SK-N-SH (cell line): ENCODE data around the gene FADD. TPM values are rescaled to one million over a fixed set of nuclear protein-coding genes. Genes with fewer than 3 reads are reported as not detected.

Source experiments
- CTCF ChIA-PET: fragments of 300-600, 350-600 bp; formaldehyde crosslinking; extraction: SDS; loops from one replicate; lab custom pipeline; 2021; lab: Yijun Ruan, JAX
- POLR2A ChIA-PET: fragments of 350-600 bp; sonication (Branson Sonifier 250); formaldehyde crosslinking; extraction: SDS; loops from one replicate; lab custom pipeline; 2020; ENCODE audit warnings: antibody characterized with exemption, inconsistent platforms; lab: Yijun Ruan, JAX
- DNase-seq: peaks from one replicate; pipeline ENCODE4 v3.0.0; 2012
- H2AFZ ChIP-seq: fragments of 200-600 bp; sonication (generic); 2 replicates; pipeline ENCODE4 v1.8.1; 2016; ENCODE audit warnings: antibody characterized with exemption, mild to moderate bottlenecking, low read depth
- H3F3A ChIP-seq: fragments of 200-600 bp; sonication (generic); replicated peaks from 2 replicates; pipeline ENCODE3; 2016; ENCODE audit warnings: antibody characterized with exemption, mild to moderate bottlenecking; ENCODE audit not compliant: insufficient read depth
- H3K27ac ChIP-seq, 2 experiments: fragments of 200-500 bp in 1 of 2; fragments of 200-600 bp in 1 of 2; sonication (Bioruptor generic) in 1 of 2; sonication (generic), shearing (Covaris generic) in 1 of 2; 2 replicates each; pipeline versions ENCODE4 v1.5.1 to v1.6.1; 2014 to 2016; ENCODE audit warnings: low read depth in 2 of 2, inconsistent platforms in 1 of 2, low read length in 1 of 2, mild to moderate bottlenecking in 1 of 2, mixed read lengths in 1 of 2
- H3K27me3 ChIP-seq: fragments of 200-600 bp; sonication (generic), shearing (Covaris generic); 2 replicates; pipeline ENCODE4 v1.6.1; 2016; ENCODE audit warnings: mixed run types; ENCODE audit not compliant: insufficient read depth
- H3K36me3 ChIP-seq, 2 experiments: fragments of 200-500 bp in 1 of 2; fragments of 200-600 bp in 1 of 2; sonication (Bioruptor generic) in 1 of 2; sonication (generic) in 1 of 2; replicated peaks in 1 of 2; 2 replicates each; pipeline versions ENCODE3 to v1.5.1; 2014 to 2016; ENCODE audit warnings: low read length in 1 of 2, mild to moderate bottlenecking in 1 of 2; ENCODE audit not compliant: insufficient read depth in 2 of 2, control insufficient read depth in 1 of 2
- H3K4me1 ChIP-seq, 2 experiments: fragments of 200-500 bp in 1 of 2; fragments of 200-600 bp in 1 of 2; sonication (Bioruptor generic) in 1 of 2; sonication (generic), shearing (Covaris generic) in 1 of 2; 2 replicates each; pipeline versions ENCODE4 v1.5.1 to v1.6.1; 2014 to 2016; ENCODE audit warnings: low read depth in 1 of 2, low read length in 1 of 2, mixed run types in 1 of 2; ENCODE audit not compliant: insufficient read depth in 2 of 2, control insufficient read depth in 1 of 2
- H3K4me2 ChIP-seq: fragments of 200-600 bp; sonication (generic), shearing (Covaris generic); 2 replicates; pipeline ENCODE4 v1.6.1; 2017; ENCODE audit warnings: mixed run types
- H3K4me3 ChIP-seq, 2 experiments: fragments of 200-500 bp in 1 of 2; fragments of 200-600 bp in 1 of 2; sonication (Bioruptor generic) in 1 of 2; sonication (generic), shearing (Covaris generic) in 1 of 2; 2 replicates each; pipeline versions ENCODE4 v1.5.1 to v1.8.1; 2014 to 2016; ENCODE audit warnings: low read depth in 2 of 2, inconsistent platforms in 1 of 2, low read length in 1 of 2, mild to moderate bottlenecking in 1 of 2, mixed read lengths in 1 of 2, moderate library complexity in 1 of 2
- H3K79me2 ChIP-seq: fragments of 200-600 bp; sonication (generic); 2 replicates; pipeline ENCODE4 v1.8.1; 2017; ENCODE audit warnings: mild to moderate bottlenecking; ENCODE audit not compliant: insufficient read depth
- H3K9ac ChIP-seq: fragments of 200-600 bp; sonication (generic); 2 replicates; pipeline ENCODE4 v1.6.1; 2017; ENCODE audit warnings: mixed run types
- H3K9me2 ChIP-seq: fragments of 200-600 bp; sonication (generic); 2 replicates; pipeline ENCODE4 v1.6.1; 2017; ENCODE audit warnings: mixed run types
- H3K9me3 ChIP-seq: fragments of 200-600 bp; sonication (generic); 2 replicates; pipeline ENCODE4 v1.6.1; 2017; ENCODE audit warnings: mixed run types, mild to moderate bottlenecking, moderate library complexity
- H4K20me1 ChIP-seq: fragments of 200-600 bp; sonication (generic); 2 replicates; pipeline ENCODE4 v1.6.1; 2017; ENCODE audit warnings: mild to moderate bottlenecking, mixed run types; ENCODE audit not compliant: insufficient read depth
- EZH2phosphoT487 ChIP-seq: fragments of 200-600 bp; sonication (generic); IDR thresholded peaks from 2 replicates; pipeline ENCODE4 v1.6.1; 2017; ENCODE audit warnings: low read depth, mixed run types, mild to moderate bottlenecking, antibody characterized with exemption, moderate library complexity, borderline replicate concordance
- FOSL2 ChIP-seq: IDR thresholded peaks from 2 replicates; pipeline ENCODE4 v1.4.0; 2012; ENCODE audit warnings: low read depth, mild to moderate bottlenecking, moderate library complexity, borderline replicate concordance
- FOXJ3 ChIP-seq: sonication (generic); formaldehyde crosslinking; IDR thresholded peaks from 2 replicates; pipeline ENCODE4 v1.5.1; 2020; ENCODE audit warnings: mild to moderate bottlenecking, missing genetic modification reagents
- GABPA ChIP-seq: IDR thresholded peaks from 2 replicates; pipeline ENCODE4 v1.4.0; 2012; ENCODE audit warnings: low read depth, mild to moderate bottlenecking
- GATA2 ChIP-seq: sonication (generic); formaldehyde crosslinking; IDR thresholded peaks from 2 replicates; pipeline ENCODE4 v1.5.0; 2020; ENCODE audit warnings: mild to moderate bottlenecking, missing genetic modification reagents
- IRF3 ChIP-seq: fragments of 150-350 bp; IDR thresholded peaks from 2 replicates; pipeline ENCODE4 v1.6.1; 2016; ENCODE audit warnings: mild to moderate bottlenecking, low read depth, low read length
- JUND ChIP-seq: IDR thresholded peaks from 2 replicates; pipeline ENCODE4 v1.4.0; 2012
- NFIC ChIP-seq: IDR thresholded peaks from 2 replicates; pipeline ENCODE4 v1.4.0; 2012; ENCODE audit warnings: borderline replicate concordance
- POLR2AphosphoS5 ChIP-seq: IDR thresholded peaks from 2 replicates; pipeline ENCODE4 v1.6.1; 2012; ENCODE audit warnings: low read depth, low read length
- RCOR1 ChIP-seq: fragments of 150-350 bp; IDR thresholded peaks from 2 replicates; pipeline ENCODE4 v1.6.1; 2017; ENCODE audit warnings: antibody characterized with exemption, low read length
- REST ChIP-seq: IDR thresholded peaks from 2 replicates; pipeline ENCODE4 v1.6.1; 2012; ENCODE audit warnings: mild to moderate bottlenecking, low read depth, low read length, moderate library complexity
- SMC3 ChIP-seq: IDR thresholded peaks from 2 replicates; pipeline ENCODE4 v1.6.1; 2012; ENCODE audit warnings: low read depth, low read length, improper control_type of control experiment
- TCF12 ChIP-seq: IDR thresholded peaks from 2 replicates; pipeline ENCODE4 v1.4.0; 2012
- USF1 ChIP-seq: IDR thresholded peaks from 2 replicates; pipeline ENCODE4 v1.4.0; 2012; ENCODE audit warnings: low read depth, borderline replicate concordance
- YY1 ChIP-seq: IDR thresholded peaks from 2 replicates; pipeline ENCODE4 v1.4.0; 2012; ENCODE audit warnings: low read depth, mild to moderate bottlenecking
- WGBS: methylation state at CpG from one replicate; pipeline ENCODE4 v1.1.6; 2017; ENCODE audit warnings: low lambda C conversion rate; 5-methylcytosine and 5-hydroxymethylcytosine counted together
- polyA plus RNA-seq, 3 experiments: library from polyadenylated mRNA; depleted of rRNA; stranded (reverse); fragments of >200 nt; gene quantifications; 2 replicates each; pipeline ENCODE4 v1.2.3, GENCODE V29; 2012
- TF ChIP-seq, protein P1 (sequence below): fragments of 150-350 bp; IDR thresholded peaks from 2 replicates; pipeline ENCODE4 v1.6.1; 2017; ENCODE audit warnings: antibody characterized with exemption, low read length, low read depth, borderline replicate concordance
- TF ChIP-seq, protein P2 (sequence below): IDR thresholded peaks from 2 replicates; pipeline ENCODE4; 2012

FADD gene
- polyA plus RNA-seq, 1 of the 3 experiments (the other 2 are of a cell fraction), result 23.8 TPM

DNA sequence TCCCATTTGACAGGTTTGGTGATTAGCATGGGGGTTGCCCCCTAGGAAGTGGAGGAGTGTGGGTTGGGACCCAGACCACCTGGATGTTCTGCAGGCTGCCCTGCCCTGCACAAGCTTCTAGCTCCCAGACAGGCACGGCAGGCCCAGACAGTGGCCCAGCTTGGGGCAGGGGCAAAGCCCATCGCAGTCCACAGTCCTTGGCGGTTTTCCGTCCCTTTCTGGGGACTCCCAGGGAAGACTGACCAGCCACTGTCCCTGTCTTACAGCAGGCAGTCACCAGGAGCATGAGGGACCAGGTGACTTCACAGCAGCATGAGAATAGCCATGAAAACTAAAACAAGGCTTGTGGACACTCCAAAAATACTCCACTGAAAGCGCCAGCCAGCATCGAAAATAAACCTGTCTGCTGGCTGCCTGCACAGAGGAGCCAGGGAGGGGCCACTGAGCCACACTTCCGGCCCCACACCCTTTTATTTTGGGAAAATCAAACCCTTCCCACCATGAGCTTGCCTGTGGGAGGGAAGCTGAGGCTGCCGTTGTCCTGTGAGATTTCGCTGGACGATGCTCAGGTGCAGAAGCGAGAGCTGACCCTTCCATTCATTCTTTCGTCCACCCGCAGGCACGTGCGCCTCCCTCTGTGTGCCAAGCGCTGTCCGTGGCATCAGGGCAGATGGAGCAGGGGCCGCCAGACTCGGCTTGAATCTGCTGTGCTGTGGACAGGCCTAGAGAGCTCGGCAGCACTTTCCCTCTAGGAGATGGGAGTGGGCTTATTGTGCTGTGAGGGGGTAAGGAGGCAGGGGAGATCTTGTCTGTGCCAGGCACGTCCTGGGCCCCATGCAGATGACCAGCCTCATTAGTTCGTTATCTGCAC is 28.0 kb downstream of the FADD start:
- TF ChIP-seq NFIC, result no peak
- TF ChIP-seq YY1, result no peak
- TF ChIP-seq, protein P1, sequence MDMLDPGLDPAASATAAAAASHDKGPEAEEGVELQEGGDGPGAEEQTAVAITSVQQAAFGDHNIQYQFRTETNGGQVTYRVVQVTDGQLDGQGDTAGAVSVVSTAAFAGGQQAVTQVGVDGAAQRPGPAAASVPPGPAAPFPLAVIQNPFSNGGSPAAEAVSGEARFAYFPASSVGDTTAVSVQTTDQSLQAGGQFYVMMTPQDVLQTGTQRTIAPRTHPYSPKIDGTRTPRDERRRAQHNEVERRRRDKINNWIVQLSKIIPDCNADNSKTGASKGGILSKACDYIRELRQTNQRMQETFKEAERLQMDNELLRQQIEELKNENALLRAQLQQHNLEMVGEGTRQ, result no peak
- no peak for TF ChIP-seq TCF12
- no peak for TF ChIP-seq FOSL2
- TF ChIP-seq GATA2, result no peak
- no peak for TF ChIP-seq SMC3
- TF ChIP-seq USF1, result no peak
- no peak for TF ChIP-seq RCOR1
- TF ChIP-seq FOXJ3 (CRISPR knock-in tag), result no peak
- TF ChIP-seq REST, result no peak
- TF ChIP-seq POLR2AphosphoS5, result no peak
- TF ChIP-seq GABPA, result no peak
- no peak for TF ChIP-seq JUND
- no peak for TF ChIP-seq EZH2phosphoT487
- no peak for TF ChIP-seq IRF3
- TF ChIP-seq, protein P2, sequence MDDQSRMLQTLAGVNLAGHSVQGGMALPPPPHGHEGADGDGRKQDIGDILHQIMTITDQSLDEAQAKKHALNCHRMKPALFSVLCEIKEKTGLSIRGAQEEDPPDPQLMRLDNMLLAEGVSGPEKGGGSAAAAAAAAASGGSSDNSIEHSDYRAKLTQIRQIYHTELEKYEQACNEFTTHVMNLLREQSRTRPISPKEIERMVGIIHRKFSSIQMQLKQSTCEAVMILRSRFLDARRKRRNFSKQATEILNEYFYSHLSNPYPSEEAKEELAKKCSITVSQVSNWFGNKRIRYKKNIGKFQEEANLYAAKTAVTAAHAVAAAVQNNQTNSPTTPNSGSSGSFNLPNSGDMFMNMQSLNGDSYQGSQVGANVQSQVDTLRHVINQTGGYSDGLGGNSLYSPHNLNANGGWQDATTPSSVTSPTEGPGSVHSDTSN, result no peak
- no peak overlapping the region for H3K9ac ChIP-seq
- H3K9me3 ChIP-seq, result no peaks in the 10 kb centered on the region
- H3F3A ChIP-seq, result peaks cover 16% of the 10 kb centered on the region
- ChIA-PET CTCF (interaction anchor here (0.6 to 1.0 kb wide), 2 partner anchors 9 to 312 kb away, joined by 3 read pairs; no protein-coding TSS in a partner anchor), POLR2A (no interaction called here)
- H3K9me2 ChIP-seq, result no peaks in the 10 kb centered on the region
- DNase-seq, result no peak
- H4K20me1 ChIP-seq, result peaks cover 9% of the 10 kb centered on the region; the same call in 1 of the 2 replicates
- H3K4me1 ChIP-seq, result peaks cover 0 to 5% of the 10 kb centered on the region in 2 experiments; a peak in 1 of 4 replicates
- no peak overlapping the region for H3K4me3 ChIP-seq
- H3K36me3 ChIP-seq, result no peaks in the 10 kb centered on the region
- no peaks in the 10 kb centered on the region for H3K27me3 ChIP-seq
- WGBS, result 70% methylated on average over 13 of the region's 22 CpGs
- no peaks in the 10 kb centered on the region for H3K79me2 ChIP-seq
- no peak overlapping the region for H3K4me2 ChIP-seq
- H3K27ac ChIP-seq, result no peak overlapping the region
- H2AFZ ChIP-seq, result no peak overlapping the region
